Ascending aorta (tissue), 2 donors: ENCODE data around the gene SCAF1. TPM values are rescaled to one million over a fixed set of nuclear protein-coding genes. Genes with fewer than 3 reads are reported as not detected.
"Not testable (repeated sequence)": the region's sequence is repeated elsewhere in the genome, so short reads cannot be mapped to it uniquely, and the experiment has no call there.

Experiments used
- DNase-seq, 2 donors: peaks; one replicate each; pipeline ENCODE4 v3.0.0-alpha.2; 2019; ENCODE audit warnings: low spot score in 2 of 2
- H3K27ac ChIP-seq, 2 donors: fragments of 200-600 bp; sonication (generic); one replicate each; pipeline ENCODE4 v1.5.1; 2016 to 2017; ENCODE audit warnings: mild to moderate bottlenecking in 1 of 2
- H3K27me3 ChIP-seq: fragments of 200-600 bp; sonication (generic); one replicate; pipeline ENCODE4 v1.5.1; 2017
- H3K36me3 ChIP-seq, 2 donors: fragments of 200-600 bp; sonication (generic); one replicate each; pipeline ENCODE4 v1.5.1; 2016
- H3K4me1 ChIP-seq, 2 donors: fragments of 200-600 bp; sonication (generic); one replicate each; pipeline ENCODE4 v1.5.1; 2016 to 2017; ENCODE audit warnings: mild to moderate bottlenecking in 1 of 2
- H3K4me3 ChIP-seq, 2 donors: fragments of 200-600 bp; sonication (generic); one replicate each; pipeline ENCODE4 v1.5.1; 2016 to 2017; ENCODE audit warnings: mild to moderate bottlenecking in 1 of 2
- H3K9me3 ChIP-seq, 2 donors: fragments of 200-600 bp; sonication (generic); one replicate each; pipeline ENCODE4 v1.5.1; 2016
- intact Hi-C: fragments of 100-400 bp; cut with DNase I; formaldehyde crosslinking; loops from one replicate; pipeline ENCODE4 v1.15.1; 2023
- total RNA-seq: library from RNA; depleted of rRNA; stranded (reverse); fragments of >200 nt; gene quantifications from one replicate; pipeline ENCODE4 v1.1.0, GENCODE V29; 2016
- TF ChIP-seq, protein P1 (sequence below), 3 experiments: fragments of 200-600 bp in 2 of 3; fragments of 450-650 bp in 1 of 3; sonication (generic) in 2 of 3; IDR thresholded peaks; one replicate each; pipeline ENCODE4 v1.5.1; 2016 to 2019; ENCODE audit warnings: antibody characterized with exemption in 3 of 3, mild to moderate bottlenecking in 1 of 3, moderate library complexity in 1 of 3

SCAF1 gene
- total RNA-seq, 1 donor from 2014 or later, result 72.2 TPM

DNA sequence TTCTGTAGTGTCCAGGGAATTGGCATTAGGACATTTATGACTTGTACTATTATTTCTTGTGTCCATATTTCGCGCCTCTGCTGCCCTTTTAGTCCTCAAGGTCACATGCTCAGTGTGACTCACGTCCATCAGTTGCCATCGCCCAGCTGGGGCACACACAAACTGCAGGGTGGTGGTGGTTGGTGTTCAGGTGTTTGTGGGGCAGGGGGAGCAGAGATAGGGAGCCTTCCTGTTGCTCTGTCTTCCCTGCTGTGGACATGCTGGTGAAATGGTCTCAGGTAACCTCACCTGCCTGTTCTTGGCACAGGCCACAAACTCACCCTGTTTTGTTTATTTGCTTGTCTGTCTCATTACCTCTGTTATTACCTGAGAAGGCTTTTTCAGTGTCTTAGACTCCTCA, 28.6 kb upstream of the SCAF1 start:
- intact Hi-C loops, result no loop called here
- no peak for DNase-seq

DNA sequence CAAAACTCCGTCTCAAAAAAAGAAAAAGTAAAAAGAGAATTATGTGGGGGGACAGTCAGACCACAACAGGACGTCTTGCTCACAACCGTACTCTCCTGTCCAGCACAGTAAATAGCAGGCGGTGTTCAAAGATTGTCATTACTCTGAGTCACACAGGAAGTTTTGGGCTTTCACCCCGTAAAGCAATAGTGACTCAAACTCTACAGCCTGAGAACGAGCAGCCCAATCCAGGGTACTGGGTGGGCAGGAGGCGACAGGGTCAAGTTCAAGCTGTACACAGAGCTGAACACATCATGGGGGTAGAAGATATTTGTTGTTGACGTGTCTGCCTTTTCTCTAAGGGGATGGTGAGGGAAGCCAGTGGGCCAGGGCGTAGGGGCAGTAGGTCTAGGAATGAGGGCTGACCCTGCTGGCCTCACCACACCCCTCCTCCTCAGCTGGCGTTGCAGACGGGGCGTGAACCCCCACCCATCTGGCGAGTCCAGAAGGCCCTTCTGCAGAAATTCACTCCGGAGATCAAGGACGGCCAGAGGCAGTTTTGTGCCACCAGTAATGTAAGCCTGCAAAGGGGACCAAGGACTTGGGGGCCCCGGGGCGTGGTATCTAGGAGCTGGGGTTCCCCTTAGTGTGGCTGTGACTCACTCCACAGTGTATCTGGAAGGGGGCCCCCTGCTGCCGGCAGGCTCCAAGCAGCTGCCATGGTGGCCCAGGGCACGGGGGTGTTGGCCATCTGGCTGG, 27.7 kb upstream of the SCAF1 start:
- intact Hi-C loops, result no loop called here
- H3K27ac ChIP-seq, result peak overlapping the region in 1 of 2 donors; percentile 26
- no peaks in the 10 kb centered on the region for H3K4me1 ChIP-seq

More for the DNA sequence above, 28.6 kb upstream of the SCAF1 start:
- peaks cover 53 to 55% of the 10 kb centered on the region in 2 donors for H3K36me3 ChIP-seq
- no peaks in the 10 kb centered on the region for H3K9me3 ChIP-seq
- peak overlapping the region in 1 of 2 donors; percentile 26 for H3K27ac ChIP-seq
- H3K4me3 ChIP-seq, result no peak overlapping the region
- no peaks in the 10 kb centered on the region for H3K27me3 ChIP-seq
- no peaks in the 10 kb centered on the region for H3K4me1 ChIP-seq
- TF ChIP-seq, protein P1, sequence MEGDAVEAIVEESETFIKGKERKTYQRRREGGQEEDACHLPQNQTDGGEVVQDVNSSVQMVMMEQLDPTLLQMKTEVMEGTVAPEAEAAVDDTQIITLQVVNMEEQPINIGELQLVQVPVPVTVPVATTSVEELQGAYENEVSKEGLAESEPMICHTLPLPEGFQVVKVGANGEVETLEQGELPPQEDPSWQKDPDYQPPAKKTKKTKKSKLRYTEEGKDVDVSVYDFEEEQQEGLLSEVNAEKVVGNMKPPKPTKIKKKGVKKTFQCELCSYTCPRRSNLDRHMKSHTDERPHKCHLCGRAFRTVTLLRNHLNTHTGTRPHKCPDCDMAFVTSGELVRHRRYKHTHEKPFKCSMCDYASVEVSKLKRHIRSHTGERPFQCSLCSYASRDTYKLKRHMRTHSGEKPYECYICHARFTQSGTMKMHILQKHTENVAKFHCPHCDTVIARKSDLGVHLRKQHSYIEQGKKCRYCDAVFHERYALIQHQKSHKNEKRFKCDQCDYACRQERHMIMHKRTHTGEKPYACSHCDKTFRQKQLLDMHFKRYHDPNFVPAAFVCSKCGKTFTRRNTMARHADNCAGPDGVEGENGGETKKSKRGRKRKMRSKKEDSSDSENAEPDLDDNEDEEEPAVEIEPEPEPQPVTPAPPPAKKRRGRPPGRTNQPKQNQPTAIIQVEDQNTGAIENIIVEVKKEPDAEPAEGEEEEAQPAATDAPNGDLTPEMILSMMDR (IDR thresholded peaks at IDR 0.05), result no peak

DNA sequence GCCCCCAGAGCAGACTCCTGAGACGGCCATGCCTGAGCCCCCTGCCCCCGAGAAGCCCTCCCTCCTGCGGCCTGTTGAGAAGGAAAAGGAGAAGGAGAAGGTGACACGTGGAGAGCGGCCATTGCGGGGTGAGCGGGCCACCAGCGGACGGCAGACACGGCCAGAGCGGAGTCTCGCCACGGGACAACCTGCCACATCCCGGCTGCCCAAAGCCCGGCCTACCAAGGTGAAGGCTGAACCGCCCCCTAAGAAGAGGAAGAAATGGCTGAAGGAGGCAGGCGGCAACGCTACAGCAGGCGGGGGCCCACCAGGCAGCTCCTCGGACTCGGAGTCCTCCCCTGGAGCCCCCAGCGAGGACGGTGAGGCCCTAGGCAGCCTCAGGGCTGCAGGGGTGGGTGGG, 26.1 kb upstream of the SCAF1 start:
- DNase-seq, result no peak
- intact Hi-C loops, result no loop called here
- Histone ChIP-seq H3K27ac (no peak overlapping the region), H3K4me3 (no peak overlapping the region), H3K27me3 (no peaks in the 10 kb centered on the region), H3K4me1 (no peaks in the 10 kb centered on the region), H3K9me3 (no peaks in the 10 kb centered on the region), H3K36me3 (peaks cover 53 to 56% of the 10 kb centered on the region in 2 donors)
- TF ChIP-seq, protein P1 (IDR thresholded peaks at IDR 0.05), result no peak

More for the DNA sequence above, 27.7 kb upstream of the SCAF1 start:
- Histone ChIP-seq H3K4me3 (no peak overlapping the region), H3K9me3 (no peaks in the 10 kb centered on the region), H3K27me3 (no peaks in the 10 kb centered on the region), H3K36me3 (peaks cover 52 to 55% of the 10 kb centered on the region in 2 donors)
- TF ChIP-seq, protein P1 (IDR thresholded peaks at IDR 0.05), result no peak
- DNase-seq, result no peak

DNA sequence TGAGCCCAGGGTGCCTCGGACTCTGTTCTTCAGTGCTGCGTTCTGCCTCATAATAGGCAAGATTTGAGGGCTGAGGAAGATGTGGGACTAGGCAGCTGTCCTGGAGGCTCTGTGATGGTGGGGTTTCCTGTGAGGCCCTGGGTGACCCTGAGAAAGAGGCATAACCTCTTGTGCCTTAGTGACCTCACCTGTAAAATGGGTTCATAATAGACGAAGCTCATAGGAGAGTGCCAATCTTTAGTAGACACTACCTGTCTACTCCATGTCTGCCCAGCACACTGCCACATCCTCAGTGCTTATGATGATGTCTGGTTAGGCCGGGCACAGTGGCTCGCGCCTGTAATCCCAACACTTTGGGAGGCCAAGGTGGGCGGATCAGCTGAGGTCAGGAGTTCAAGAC, 25.5 kb upstream of the SCAF1 start:
- intact Hi-C loops, result no loop called here
- no peaks in the 10 kb centered on the region for H3K4me1 ChIP-seq
- TF ChIP-seq, protein P1 (IDR thresholded peaks at IDR 0.05), result no peak
- H3K4me3 ChIP-seq, result no peak overlapping the region
- peaks cover 48 to 56% of the 10 kb centered on the region in 2 donors for H3K36me3 ChIP-seq
- H3K27ac ChIP-seq, result no peak overlapping the region
- no peaks in the 10 kb centered on the region for H3K9me3 ChIP-seq
- no peaks in the 10 kb centered on the region for H3K27me3 ChIP-seq
- no peak for DNase-seq

DNA sequence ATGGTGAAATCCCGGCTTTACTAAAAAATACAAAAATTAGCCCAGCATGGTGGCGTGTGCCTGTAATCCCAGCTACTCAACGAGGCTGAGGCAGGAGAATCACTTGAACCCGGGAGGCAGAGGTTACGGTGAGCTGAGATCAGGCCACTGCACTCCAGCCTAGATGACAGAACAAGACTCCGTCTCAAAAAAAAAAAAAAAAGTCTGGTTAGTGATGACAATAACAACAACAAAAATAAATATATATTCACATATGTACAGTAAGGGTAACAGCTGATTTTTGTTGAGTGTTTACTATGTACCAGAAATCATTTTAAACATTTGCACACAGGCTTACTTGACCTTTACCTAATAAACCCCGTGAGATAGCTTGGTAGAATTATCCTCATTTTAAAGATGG, 25.1 kb upstream of the SCAF1 start:
- Histone ChIP-seq H3K27ac (no peak overlapping the region), H3K27me3 (no peaks in the 10 kb centered on the region), H3K4me3 (no peak overlapping the region), H3K4me1 (no peaks in the 10 kb centered on the region), H3K9me3 (no peaks in the 10 kb centered on the region), H3K36me3 (peaks cover 51 to 60% of the 10 kb centered on the region in 2 donors)
- intact Hi-C loops, result no loop called here
- TF ChIP-seq, protein P1 (IDR thresholded peaks at IDR 0.05), result no peak
- DNase-seq, result no peak

DNA sequence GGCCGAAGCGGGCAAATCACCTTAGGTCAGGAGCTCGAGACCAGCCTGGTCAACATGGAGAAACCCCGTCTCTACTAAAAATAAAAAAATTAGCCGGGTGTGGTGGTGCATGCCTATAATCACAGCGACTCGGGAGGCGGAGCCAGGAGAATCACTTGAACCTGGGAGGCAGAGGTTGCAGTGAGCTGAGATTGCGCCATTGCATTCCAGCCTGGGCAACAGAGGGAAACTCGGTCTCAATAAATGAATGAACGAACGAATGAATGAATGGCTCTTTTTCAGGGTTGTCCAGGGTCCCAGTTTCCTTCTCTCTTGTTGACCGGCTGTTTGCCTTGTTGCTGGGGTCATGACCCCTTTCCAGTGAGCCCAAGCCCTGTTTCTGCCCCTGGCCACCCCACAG, 24.1 kb upstream of the SCAF1 start:
- DNase-seq, H3K27ac ChIP-seq, intact Hi-C loops, H3K4me3 ChIP-seq, H3K4me1 ChIP-seq, H3K27me3 ChIP-seq, H3K9me3 ChIP-seq: not testable (repeated sequence)
- H3K36me3 ChIP-seq, result peaks cover 52 to 64% of the 10 kb centered on the region in 2 donors
